HepG2 (cell line): Measurements from ENCODE around the gene MEF2A. TPM values are rescaled to one million over a fixed set of nuclear protein-coding genes. Genes with fewer than 3 reads are reported as not detected.

Experiments
- AFF4 ChIP-seq: sonication (generic); formaldehyde crosslinking; IDR thresholded peaks from 2 replicates; pipeline ENCODE4 v1.4.0; 2020; ENCODE audit warnings: missing genetic modification reagents
- ARID4A ChIP-seq: sonication (generic); formaldehyde crosslinking; IDR thresholded peaks from 2 replicates; pipeline ENCODE4 v1.5.0; 2020; ENCODE audit warnings: mild to moderate bottlenecking, missing genetic modification reagents, borderline replicate concordance
- CEBPG ChIP-seq: IDR thresholded peaks from 2 replicates; pipeline ENCODE4 v1.6.1; 2016
- CTCF ChIP-seq: sonication (generic); formaldehyde crosslinking; IDR thresholded peaks from 2 replicates; pipeline ENCODE4 v1.5.0; 2020; ENCODE audit warnings: mild to moderate bottlenecking, missing genetic modification reagents, moderate library complexity
- HDAC6 ChIP-seq: fragments of 200-600 bp; sonication (generic); IDR thresholded peaks from 2 replicates; pipeline ENCODE4 v1.7.0; 2017; ENCODE audit warnings: mild to moderate bottlenecking, antibody characterized with exemption, low read length, low read depth
- HNF4A ChIP-seq: sonication (generic); formaldehyde crosslinking; IDR thresholded peaks from 2 replicates; pipeline ENCODE4 v1.4.0; 2020; ENCODE audit warnings: missing genetic modification reagents
- IRF2 ChIP-seq: IDR thresholded peaks from 2 replicates; pipeline ENCODE4 v1.6.1; 2018; ENCODE audit warnings: missing genetic modification reagents, missing compliant biosample characterization
- MAFF ChIP-seq: IDR thresholded peaks from 2 replicates; pipeline ENCODE4 v1.6.1; 2011; ENCODE audit warnings: low read depth, low read length, improper control_type of control experiment
- NFATC3 ChIP-seq: sonication (generic); formaldehyde crosslinking; IDR thresholded peaks from 2 replicates; pipeline ENCODE4 v1.5.1; 2020; ENCODE audit warnings: mild to moderate bottlenecking, missing genetic modification reagents
- PBX3 ChIP-seq: sonication (generic); formaldehyde crosslinking; IDR thresholded peaks from 2 replicates; pipeline ENCODE4 v1.8.1; 2023; ENCODE audit warnings: missing genetic modification reagents, inconsistent platforms, borderline replicate concordance
- RAD21 ChIP-seq: fragments of 450-650 bp; formaldehyde crosslinking; IDR thresholded peaks from 2 replicates; pipeline ENCODE4 v1.5.0; 2020; ENCODE audit warnings: mild to moderate bottlenecking
- SMC3 ChIP-seq: IDR thresholded peaks from 2 replicates; pipeline ENCODE4 v1.6.1; 2011; ENCODE audit warnings: low read length, improper control_type of control experiment
- STAG1 ChIP-seq: sonication (generic); formaldehyde crosslinking; IDR thresholded peaks from 2 replicates; pipeline ENCODE4 v1.4.0; 2020; ENCODE audit warnings: missing genetic modification reagents
- TSC22D2 ChIP-seq: sonication (generic); formaldehyde crosslinking; IDR thresholded peaks from 2 replicates; pipeline ENCODE4 v1.5.1; 2020; ENCODE audit warnings: missing genetic modification reagents, mild to moderate bottlenecking, borderline replicate concordance
- XRCC5 ChIP-seq: fragments of 200-400 bp; formaldehyde crosslinking; optimal IDR thresholded peaks from 2 replicates; pipeline ENCODE3; 2017; ENCODE audit warnings: mild to moderate bottlenecking, low read length
- ZNF552 ChIP-seq: sonication (generic); formaldehyde crosslinking; IDR thresholded peaks from 2 replicates; pipeline ENCODE4 v1.9.0; 2022; ENCODE audit warnings: missing genetic modification reagents, mild to moderate bottlenecking, borderline replicate concordance
- ZNF562 ChIP-seq: sonication (generic); formaldehyde crosslinking; IDR thresholded peaks from 2 replicates; pipeline ENCODE4 v1.8.0; 2022; ENCODE audit warnings: missing genetic modification reagents, borderline replicate concordance
- ZNF598 ChIP-seq: sonication (generic); formaldehyde crosslinking; IDR thresholded peaks from 2 replicates; pipeline ENCODE4 v1.5.1; 2020; ENCODE audit warnings: mild to moderate bottlenecking, missing genetic modification reagents, borderline replicate concordance
- ZNF639 ChIP-seq: conservative IDR thresholded peaks from 2 replicates; pipeline ENCODE4 v1.6.1; 2018; ENCODE audit warnings: missing genetic modification reagents
- polyA plus RNA-seq, 8 experiments: library from polyadenylated mRNA; depleted of rRNA in 3 of 8; stranded (reverse) in 7 of 8; unstranded in 1 of 8; fragments of >200 nt; fragmentation: Illumina TruSeq in 4 of 8; extraction: Trizol in 4 of 8; gene quantifications; 2 replicates each; pipeline versions ENCODE4 v1.2.1 to v1.2.3, GENCODE V29; 2011 to 2016; ENCODE audit warnings: low read depth in 4 of 8, missing spikeins in 1 of 8, mixed read lengths in 1 of 8; ENCODE audit not compliant: insufficient read depth in 1 of 8
- total RNA-seq, 5 experiments: library from RNA; depleted of rRNA; stranded (reverse); fragments of >200 nt; fragmentation: Illumina TruSeq; extraction: Trizol; gene quantifications; 2 replicates each; pipeline ENCODE4 v1.2.3, GENCODE V29; 2016; ENCODE audit warnings: low read depth in 1 of 5

The MEF2A gene
- total and polyA plus RNA-seq, 2 of the 13 experiments (the other 11 are each of a cell fraction or from before 2014, with no cell fraction given) = 15.2 to 24.4 TPM

- TF ChIP-seq ZNF639 (CRISPR knock-in tag) (no peak), SMC3 (peak; percentile 87), MAFF (no peak), CTCF (peak; percentile 86), HNF4A (CRISPR knock-in tag) (no peak), STAG1 (CRISPR knock-in tag) (peak; percentile 94), NFATC3 (CRISPR knock-in tag) (no peak), XRCC5 (no peak), IRF2 (peak; percentile 20; the same call in 1 of the 2 replicates), CEBPG (0 out of 2 replicates have a peak, but pooled peaks have one; percentile 7), RAD21 (CRISPR knock-in tag) (peak; percentile 64; the same call in 1 of the 2 replicates), TSC22D2 (no peak), PBX3 (CRISPR knock-in tag) (no peak), AFF4 (no peak), ZNF562 (no peak), ARID4A (CRISPR knock-in tag) (no peak), ZNF552 (CRISPR knock-in tag) (no peak), HDAC6 (no peak), ZNF598 (CRISPR knock-in tag) (no peak)
Measured at GRCh38 chr15:99704444-99704838, 138.7 kb downstream of the MEF2A start (continued).
